ENCODE results near the gene CD163L1.
"Not testable (repeated sequence)": the region's sequence is repeated elsewhere in the genome, so short reads cannot be mapped to it uniquely, and the experiment has no call there.

CD163L1 gene
- 14.3 to 198 (median 54.2) reads per million in 17 experiments for total RNA-seq

DNA sequence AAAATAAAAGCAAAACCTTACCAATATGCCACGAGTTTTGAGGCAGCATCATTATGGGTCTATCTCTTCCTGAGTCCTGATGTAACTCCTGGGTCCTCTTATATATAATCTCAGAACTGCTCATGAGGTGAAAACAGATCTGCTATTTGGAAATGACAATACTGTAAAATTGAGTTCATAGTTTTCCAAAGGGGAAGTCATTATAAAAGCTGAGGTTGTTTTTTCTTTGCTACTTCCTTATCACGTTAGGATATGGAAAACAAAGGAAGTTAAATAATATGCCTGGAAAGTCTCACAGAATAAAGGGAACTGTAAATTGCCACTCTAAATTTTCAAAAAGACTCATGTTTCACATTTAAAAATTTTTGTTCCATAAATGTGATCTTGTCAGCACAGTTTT, at the start of gene CD163L1:
Gene CD163L1, minus strand, starts transcription at position 78 of the 400 bp plus-strand sequence. Its CDS starts 26 bp downstream, at position 52.
- DNase-seq = peak; percentile 18 to 89 (median 64)

- DNase-seq = no peak
These were observed 49.1 kb upstream of the CD163L1 start for GRCh38 chr12:7493006-7493405.

- DNase-seq = no peak
These were observed 42.6 kb upstream of the CD163L1 start for GRCh38 chr12:7486512-7486911.

GRCh38 chr12:7485095-7485494, 41.1 kb upstream of the CD163L1 start:
- DNase-seq = no peak

DNA sequence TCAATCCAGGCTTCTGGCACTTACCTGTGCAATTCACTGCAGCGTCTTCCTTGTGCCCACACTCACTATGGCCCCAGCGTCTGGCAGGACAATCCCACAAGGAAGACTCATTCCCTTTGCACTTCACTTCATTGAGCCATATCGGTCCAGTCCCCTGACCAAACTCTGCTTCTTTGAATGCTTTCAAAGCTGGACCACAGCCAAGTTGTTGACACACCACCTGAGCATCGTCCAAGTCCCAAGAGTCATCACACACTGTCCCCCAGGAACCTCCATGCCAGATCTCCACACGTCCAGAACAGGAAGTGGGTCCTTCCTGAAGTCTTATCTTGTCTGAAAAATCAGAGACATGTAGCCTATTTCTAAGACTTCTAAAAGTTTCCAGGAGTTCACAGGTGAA, 39.4 kb upstream of the CD163L1 start:
- DNase-seq = no peak

GRCh38 chr12:7479771-7480170, 35.8 kb upstream of the CD163L1 start:
- no peak for DNase-seq

DNA sequence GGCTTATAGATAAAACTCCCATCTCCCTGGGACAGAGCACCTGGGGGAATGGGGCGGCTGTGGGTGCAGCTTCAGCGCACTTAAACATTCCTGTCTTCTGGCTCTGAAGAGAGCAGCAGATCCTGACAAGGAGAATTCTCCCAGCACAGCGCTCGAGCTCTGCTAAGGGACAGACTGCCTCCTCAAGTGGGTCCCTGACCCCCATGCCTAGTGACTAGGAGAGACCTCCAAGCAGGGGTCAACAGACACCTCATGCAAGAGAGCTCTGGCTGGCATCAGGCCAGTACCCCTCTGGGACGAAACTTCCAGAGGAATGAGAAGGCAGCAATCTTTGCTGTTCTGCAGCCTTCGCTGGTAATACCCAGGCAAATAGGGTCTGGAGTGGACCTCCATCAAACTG, 28.1 kb upstream of the CD163L1 start:
- DNase-seq = no peak

DNA sequence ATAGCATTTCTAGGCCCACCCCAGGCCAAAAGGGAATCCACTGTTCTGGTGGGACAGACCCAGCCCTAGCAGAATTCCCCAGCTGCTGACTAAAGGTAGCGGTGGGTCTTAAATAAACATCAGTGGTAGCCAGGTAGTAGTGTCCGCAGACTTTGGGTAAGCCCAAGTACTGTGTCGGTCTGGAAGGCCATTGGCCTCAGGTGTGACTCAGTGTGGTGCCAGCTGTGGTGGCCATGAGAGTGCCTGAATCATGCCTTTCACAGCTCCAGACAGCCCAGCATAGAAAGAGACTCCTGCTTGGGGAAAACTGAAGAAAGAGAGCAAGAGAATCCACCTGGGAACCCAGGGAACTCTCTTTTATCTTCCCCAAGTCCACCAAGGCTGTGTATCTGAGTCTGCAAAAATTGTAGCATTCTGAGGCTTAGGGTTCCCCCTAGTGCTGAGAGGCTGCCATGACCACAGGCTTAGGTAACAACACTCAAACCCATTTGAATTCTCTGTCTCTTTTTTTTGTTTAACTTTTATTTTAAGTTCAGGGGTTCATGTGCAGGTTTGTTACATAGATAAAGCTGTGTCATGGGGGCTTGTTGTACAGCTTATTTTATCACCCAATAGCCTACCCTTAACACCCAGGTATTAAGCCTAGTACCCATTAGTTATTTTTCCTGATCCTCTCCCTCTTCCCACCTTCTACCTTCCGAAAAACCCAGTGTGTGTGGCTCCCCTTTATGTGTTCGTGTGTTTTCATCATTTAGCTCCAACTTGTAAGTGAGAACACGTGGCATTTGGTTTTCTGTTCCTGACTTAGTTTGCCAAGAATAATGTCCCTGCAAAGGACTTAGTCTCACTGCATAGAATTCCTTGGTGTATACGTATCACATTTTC, 16.7 kb upstream of the CD163L1 start:
- peak; percentile 69 to 80 (median 79) for DNase-seq

GRCh38 chr12:7459973-7460372, 16.0 kb upstream of the CD163L1 start:
- no peak for DNase-seq

DNA sequence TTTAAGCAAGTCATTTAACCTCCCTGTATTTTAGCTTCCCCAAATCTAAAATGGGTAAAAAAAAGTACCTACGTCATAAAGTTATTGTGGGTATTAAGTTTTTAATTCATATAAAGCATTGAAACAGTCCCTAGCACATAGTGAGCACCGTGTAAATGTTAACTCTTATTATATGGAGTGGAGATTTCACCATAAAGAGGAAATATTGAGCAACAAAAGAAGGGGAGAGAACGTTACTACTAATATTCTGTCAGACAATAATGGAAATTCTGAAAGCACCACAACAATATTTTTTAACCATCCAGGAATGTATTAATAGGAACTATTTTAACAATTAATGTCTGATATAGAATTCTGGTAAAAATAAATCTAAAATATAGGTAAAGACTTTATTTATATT, 7.8 kb upstream of the CD163L1 start:
- DNase-seq = peak in 2 of 4 experiments; percentile 21 to 50

GRCh38 chr12:7450667-7451066, 6.7 kb upstream of the CD163L1 start:
- no peak for DNase-seq

- DNase-seq = no peak
These were observed 4.1 kb upstream of the CD163L1 start for GRCh38 chr12:7448099-7448498.

DNA sequence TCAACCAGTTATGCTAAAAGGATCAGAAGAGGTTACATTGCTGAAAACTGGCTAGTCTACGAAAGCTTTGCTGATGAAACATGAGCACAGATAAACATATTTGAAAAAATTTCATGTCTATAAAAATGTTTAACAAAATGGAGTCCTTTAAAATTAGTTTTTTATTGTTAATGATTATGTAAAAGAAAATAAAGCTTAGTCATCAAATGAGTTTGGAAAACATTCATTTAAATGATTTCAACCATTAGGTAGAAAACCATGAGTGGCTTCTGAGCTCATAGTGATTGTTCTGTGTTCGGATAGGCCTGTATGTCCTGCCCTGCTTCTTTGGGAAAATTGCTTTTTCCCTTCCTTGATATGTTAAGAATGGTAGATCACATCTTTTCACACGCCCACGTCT, 584 bp upstream of the CD163L1 start:
- DNase-seq = no peak

GRCh38 chr12:7441216-7441615, 2.7 kb downstream of the CD163L1 start:
- DNase-seq = no peak

DNA sequence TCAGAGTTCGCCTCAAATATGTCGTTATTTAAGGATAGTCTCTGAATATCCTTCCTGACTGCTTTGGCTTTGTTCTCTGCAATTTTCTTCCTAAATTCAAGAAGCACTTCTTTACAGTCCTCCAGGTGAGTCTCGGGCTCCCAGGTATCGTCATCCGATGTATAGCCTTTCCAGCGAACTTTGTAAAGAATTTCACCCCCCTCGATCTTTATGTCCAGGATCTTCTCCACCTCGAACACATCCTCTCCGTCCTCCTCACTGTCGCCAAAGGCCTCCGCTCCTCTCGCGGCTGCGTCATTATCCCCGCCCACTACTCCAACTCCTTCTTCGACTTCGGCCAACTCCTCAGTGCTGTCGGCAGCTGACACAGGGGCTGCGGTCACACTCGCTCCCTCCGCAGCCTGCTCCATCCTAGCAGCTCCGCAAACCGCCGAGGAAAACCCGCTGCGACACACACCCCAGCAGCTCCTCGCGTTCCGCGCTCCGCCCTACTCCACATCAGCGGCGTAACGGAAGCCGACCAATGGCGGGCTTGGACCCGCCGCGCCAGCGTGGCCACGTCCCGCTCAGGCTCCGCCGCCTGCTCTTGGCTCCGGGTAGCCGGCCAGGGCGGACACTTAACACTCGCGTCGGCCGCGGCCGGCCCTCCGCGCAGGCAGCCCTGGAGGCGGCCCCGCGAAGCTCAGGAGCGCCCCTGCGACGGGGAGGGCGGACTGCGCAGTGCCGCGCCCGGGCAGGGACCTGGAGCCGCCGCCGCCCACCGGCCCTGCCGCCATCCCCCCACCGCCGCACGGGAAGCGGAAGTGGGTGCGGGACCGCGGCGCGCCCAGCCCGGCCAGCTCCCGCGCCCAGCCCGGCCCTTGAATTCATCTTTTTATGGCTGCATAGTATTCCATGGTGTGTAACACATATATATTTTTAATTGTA, 4.1 kb downstream of the CD163L1 start:
- peak; percentile 65 to 82 (median 70) for DNase-seq

- DNase-seq = peak in 1 of 4 experiments; percentile 22
These were observed 5.5 kb downstream of the CD163L1 start for GRCh38 chr12:7438291-7438995.

DNA sequence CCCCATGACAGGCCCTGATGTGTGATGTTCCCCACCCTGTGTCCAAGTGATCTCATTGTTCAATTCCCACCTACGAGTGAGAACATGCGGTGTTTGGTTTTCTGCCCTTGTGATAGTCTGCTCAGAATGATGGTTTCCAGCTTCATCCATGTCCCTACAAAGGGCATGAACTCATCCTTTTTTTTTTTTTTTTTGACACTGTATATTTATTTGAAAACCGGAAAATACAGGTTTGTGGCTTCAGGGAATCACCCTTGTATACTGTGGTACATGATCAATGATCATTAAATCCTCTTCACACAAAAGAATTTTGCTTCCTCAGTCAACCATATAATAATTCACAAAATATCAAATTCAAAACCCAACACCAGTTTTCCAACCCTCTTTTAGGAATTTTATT, 6.5 kb downstream of the CD163L1 start:
- not testable (repeated sequence) for DNase-seq

- no peak for DNase-seq
These were observed 9.3 kb downstream of the CD163L1 start for GRCh38 chr12:7434670-7435069.

DNA sequence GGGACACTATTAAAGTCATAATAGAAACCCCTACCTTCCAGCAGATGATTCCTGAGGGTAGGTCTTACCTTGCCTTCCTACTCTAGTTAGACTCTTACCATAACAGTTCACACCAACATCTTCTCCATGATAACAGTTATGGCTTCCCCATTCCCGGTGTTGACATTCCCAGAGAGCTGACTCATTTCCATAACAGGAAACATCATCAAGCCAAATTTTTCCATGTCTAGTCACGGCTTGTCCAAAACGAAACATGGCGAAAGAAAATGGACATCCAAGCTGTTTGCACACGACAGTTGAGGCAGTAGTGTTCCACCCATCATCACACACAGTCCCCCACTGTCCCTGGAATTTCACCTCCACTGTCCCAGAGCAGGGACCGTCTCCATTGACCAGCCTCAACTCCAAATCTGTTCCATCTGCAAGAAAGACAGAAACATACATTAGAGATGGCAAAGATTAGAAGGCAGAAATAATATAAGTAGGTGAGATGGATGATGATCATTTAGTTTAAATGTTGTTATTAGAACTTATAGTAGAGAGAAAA, 10.6 kb downstream of the CD163L1 start:
- no peak for DNase-seq

- DNase-seq = no peak
These were observed 11.8 kb downstream of the CD163L1 start for GRCh38 chr12:7431993-7432685.

GRCh38 chr12:7411343-7411742, 32.6 kb downstream of the CD163L1 start:
- DNase-seq = peak in 3 of 4 experiments; percentile 20 to 36 (median 22)

DNA sequence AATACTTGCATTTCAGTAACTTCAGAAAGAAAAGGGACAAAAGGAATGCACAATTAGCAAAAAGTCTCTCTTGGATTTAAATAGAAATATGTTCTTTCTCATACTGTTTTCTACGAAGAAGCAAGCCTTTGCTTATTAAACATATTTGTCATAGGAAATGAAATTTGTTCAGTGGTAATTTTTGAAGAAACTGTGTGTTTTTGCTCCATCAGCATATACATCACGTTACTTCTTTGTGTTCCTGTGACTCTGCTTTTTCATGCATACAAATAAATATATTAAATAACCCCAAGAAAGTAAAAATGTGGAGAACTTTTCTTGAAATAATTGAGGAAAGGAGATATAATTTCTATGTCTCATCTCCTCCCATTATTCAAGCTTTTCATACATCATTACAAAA, 39.7 kb downstream of the CD163L1 start:
- DNase-seq = no peak

Measured in suppressor macrophage (primary cell).